SK-N-SH treated with all-trans-retinoic acid at 6 μM for 48 hours (cell line): Measurements from ENCODE around the gene EXOC7.

Source experiments
- ARNTL ChIP-seq: fragments of 450-650 bp; formaldehyde crosslinking; IDR thresholded peaks from 2 replicates; pipeline ENCODE4 v1.5.0; 2020; ENCODE audit warnings: low read depth, mild to moderate bottlenecking, moderate library complexity, borderline replicate concordance
- BACH2 ChIP-seq: fragments of 250-450 bp; sonication (Bioruptor Pico); IDR thresholded peaks from 2 replicates; pipeline ENCODE4 v1.9.0; 2021; ENCODE audit warnings: mild to moderate bottlenecking, borderline replicate concordance
- CSRNP3 ChIP-seq: fragments of 250-450 bp; sonication (Bioruptor Pico); IDR thresholded peaks from 2 replicates; pipeline ENCODE4 v1.5.1; 2021; ENCODE audit warnings: mild to moderate bottlenecking, moderate library complexity
- GLIS3 ChIP-seq: fragments of 250-450 bp; sonication (Bioruptor Pico); IDR thresholded peaks from 2 replicates; pipeline ENCODE4 v1.5.0; 2020; ENCODE audit warnings: mild to moderate bottlenecking, moderate library complexity
- ISL1 ChIP-seq: fragments of 250-450 bp; sonication (Bioruptor Pico); IDR thresholded peaks from 2 replicates; pipeline ENCODE4 v2.1.2; 2022; ENCODE audit warnings: mild to moderate bottlenecking, moderate library complexity
- RARB ChIP-seq: fragments of 250-450 bp; sonication (Bioruptor Pico); IDR thresholded peaks from 2 replicates; pipeline ENCODE4 v1.8.0; 2021; ENCODE audit warnings: mild to moderate bottlenecking, moderate library complexity
- TOX ChIP-seq: fragments of 250-450 bp; sonication (Bioruptor Pico); IDR thresholded peaks from 2 replicates; pipeline ENCODE4 v1.8.0; 2021; ENCODE audit warnings: mild to moderate bottlenecking, moderate library complexity, borderline replicate concordance
- ZFP3 ChIP-seq: fragments of 250-450 bp; sonication (Bioruptor Pico); IDR thresholded peaks from 2 replicates; pipeline ENCODE4 v1.5.0; 2020; ENCODE audit warnings: mild to moderate bottlenecking, moderate library complexity
- ZNF565 ChIP-seq: fragments of 450-650 bp; formaldehyde crosslinking; conservative IDR thresholded peaks from 2 replicates; pipeline ENCODE4 v1.5.0; 2020; ENCODE audit warnings: low read depth, mild to moderate bottlenecking, moderate library complexity
- ZNF8 ChIP-seq: fragments of 450-650 bp; formaldehyde crosslinking; IDR thresholded peaks from 2 replicates; pipeline ENCODE4 v1.5.0; 2020; ENCODE audit warnings: mild to moderate bottlenecking, moderate library complexity
- TF ChIP-seq, protein P1 (sequence below): fragments of 250-450 bp; sonication (Bioruptor Pico); IDR thresholded peaks from 2 replicates; pipeline ENCODE4 v1.8.0; 2020; ENCODE audit warnings: mild to moderate bottlenecking, moderate library complexity, borderline replicate concordance

- TF ChIP-seq RARB (CRISPR knock-in tag): no peak
- no peak for TF ChIP-seq CSRNP3 (CRISPR knock-in tag)
- no peak for TF ChIP-seq TOX (CRISPR knock-in tag)
- no peak for TF ChIP-seq ZFP3 (CRISPR knock-in tag)
- TF ChIP-seq, protein P1, sequence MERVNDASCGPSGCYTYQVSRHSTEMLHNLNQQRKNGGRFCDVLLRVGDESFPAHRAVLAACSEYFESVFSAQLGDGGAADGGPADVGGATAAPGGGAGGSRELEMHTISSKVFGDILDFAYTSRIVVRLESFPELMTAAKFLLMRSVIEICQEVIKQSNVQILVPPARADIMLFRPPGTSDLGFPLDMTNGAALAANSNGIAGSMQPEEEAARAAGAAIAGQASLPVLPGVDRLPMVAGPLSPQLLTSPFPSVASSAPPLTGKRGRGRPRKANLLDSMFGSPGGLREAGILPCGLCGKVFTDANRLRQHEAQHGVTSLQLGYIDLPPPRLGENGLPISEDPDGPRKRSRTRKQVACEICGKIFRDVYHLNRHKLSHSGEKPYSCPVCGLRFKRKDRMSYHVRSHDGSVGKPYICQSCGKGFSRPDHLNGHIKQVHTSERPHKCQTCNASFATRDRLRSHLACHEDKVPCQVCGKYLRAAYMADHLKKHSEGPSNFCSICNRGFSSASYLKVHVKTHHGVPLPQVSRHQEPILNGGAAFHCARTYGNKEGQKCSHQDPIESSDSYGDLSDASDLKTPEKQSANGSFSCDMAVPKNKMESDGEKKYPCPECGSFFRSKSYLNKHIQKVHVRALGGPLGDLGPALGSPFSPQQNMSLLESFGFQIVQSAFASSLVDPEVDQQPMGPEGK (CRISPR knock-in tag): no peak
- TF ChIP-seq ISL1 (CRISPR knock-in tag): no peak
- TF ChIP-seq ZNF565 (CRISPR knock-in tag): no peak
- no peak for TF ChIP-seq GLIS3 (CRISPR knock-in tag)
- no peak for TF ChIP-seq BACH2 (CRISPR knock-in tag)
- TF ChIP-seq ZNF8 (CRISPR knock-in tag): no peak
- TF ChIP-seq ARNTL (CRISPR knock-in tag): no peak
Measured at GRCh38 chr17:76140661-76141211, 37.1 kb upstream of the EXOC7 start.
